Kidney glomerular epithelial cell (primary cell): ENCODE measurements around the gene PDE11A.
"Not testable (repeated sequence)": the region's sequence is repeated elsewhere in the genome, so short reads cannot be mapped to it uniquely, and the experiment has no call there.

ENCODE experiments used
- DNase-seq: peaks from one replicate; lab custom pipeline; 2025; lab: John Stamatoyannopoulos, UW

PDE11A gene

GRCh38 chr2:177882501-177882900 lies 190.1 kb downstream of the PDE11A start:
- DNase-seq: no peak

- no peak for DNase-seq
These were observed 190.7 kb downstream of the PDE11A start for GRCh38 chr2:177881921-177882320.

DNA sequence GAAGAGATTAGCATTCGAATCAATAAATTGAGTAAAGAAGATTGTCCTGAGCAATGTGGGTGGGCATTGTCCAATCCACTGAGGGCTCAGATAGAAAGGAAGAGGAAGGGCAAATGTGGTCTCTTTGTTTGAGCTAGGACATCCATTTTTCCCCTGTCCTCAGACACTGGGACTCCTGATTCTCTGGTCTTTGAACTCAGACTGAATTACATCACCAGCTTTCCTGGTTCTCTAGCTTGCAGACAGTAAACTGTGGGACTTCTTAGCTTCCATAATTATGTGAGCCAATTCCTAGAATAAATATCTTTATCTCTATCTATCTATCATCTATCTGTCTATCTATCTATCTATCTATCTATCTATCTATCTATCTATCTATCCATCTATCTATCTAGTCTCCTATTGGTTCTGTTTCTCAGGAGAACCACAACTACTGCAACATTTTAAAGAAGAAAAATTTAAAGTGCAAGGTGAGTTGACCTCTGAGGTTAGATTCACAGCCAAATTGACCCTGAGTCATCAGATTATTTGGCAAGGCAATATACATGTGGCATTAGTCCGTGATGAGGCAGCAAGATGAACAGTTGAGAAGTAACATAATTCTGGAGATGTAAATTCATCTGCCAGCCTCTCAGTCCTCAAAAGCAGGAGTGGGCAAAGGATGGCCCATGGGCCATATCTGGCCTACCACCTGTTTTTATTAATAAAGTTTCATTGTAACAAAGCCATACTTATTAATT lies 191.4 kb downstream of the PDE11A start:
- DNase-seq: no peak

GRCh38 chr2:177880285-177880684 lies 192.3 kb downstream of the PDE11A start:
- no peak for DNase-seq

GRCh38 chr2:177876950-177877349 lies 195.6 kb downstream of the PDE11A start:
- DNase-seq: no peak

GRCh38 chr2:177874686-177875085 lies 197.9 kb downstream of the PDE11A start:
- DNase-seq: no peak

DNA sequence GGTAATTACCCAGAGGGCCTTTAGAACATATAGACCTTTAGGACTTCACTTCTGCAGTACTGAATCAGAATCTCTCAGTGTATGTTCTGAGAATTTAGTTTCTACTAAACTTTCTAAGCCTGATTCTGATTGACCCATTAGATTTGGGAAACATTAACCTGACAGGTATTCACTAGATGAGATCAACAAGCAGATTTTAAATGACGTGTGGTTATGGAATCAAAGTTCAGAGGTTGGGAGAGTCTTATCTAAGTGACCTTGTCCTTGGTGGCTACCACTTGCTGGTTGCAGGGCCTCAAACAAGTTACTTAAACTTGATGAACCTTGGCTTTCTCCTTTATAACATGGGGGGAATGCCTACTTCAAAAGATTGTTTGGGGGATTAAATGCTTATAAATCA lies 198.7 kb downstream of the PDE11A start:
- DNase-seq: no peak

DNA sequence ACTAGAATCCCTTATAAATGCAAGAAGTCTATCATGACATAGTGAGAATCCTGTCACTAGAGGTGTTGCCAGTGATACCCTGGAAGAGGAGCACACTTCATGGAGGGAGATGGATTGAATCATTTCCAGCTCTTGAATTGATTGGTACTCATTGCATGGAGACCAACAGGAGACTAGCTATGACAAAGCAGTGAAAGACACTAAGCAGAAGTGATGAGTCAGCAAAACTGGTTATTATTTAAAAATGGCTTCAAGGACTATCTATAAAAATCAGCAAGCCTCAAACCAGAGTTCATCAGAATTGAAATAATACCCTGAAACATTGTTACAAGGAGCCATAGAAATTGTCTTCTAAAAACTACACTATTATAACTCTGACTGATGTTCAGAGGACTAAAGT lies 200.3 kb downstream of the PDE11A start:
- no peak for DNase-seq

DNA sequence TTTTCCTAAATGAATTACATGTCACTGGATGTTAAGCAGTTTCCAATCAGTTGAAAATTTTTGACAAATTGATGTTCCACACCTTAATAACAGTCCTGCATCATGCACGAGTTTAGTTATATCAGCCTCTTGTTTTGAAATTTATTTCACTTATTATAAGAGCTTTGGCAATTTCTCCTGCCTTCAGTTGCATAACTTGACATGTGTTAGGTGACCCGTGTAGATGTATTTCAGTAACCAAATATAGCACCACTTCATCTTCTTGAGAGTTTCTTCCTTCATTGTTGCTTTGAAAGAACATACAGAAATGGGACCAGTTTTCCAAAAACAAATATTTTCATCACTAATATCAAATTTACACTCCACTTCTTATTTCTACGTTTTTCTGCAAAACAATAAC lies 202.7 kb downstream of the PDE11A start:
- no peak for DNase-seq

GRCh38 chr2:177869209-177869608 lies 203.4 kb downstream of the PDE11A start:
- DNase-seq: no peak

DNA sequence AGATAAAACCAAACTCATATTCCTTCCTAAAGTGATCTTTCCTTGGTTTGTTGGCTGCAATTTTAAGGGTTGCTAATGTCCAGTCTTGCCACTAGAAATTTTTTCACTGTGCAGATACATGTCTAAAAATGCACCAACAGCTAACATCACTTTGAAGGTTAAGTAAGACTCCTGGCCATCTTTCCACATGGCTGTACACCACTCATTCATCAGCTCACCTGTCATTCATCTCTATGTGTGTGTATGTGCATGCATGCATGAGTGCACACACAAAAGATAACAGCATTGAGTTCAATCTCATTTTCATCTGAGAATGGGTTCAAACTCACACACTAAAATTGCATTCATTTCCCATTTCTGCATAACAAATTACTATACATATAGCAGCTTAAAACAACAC lies 203.8 kb downstream of the PDE11A start:
- DNase-seq: no peak

GRCh38 chr2:177857538-177857937 lies 215.0 kb downstream of the PDE11A start:
- DNase-seq: no peak

GRCh38 chr2:177852389-177852788 lies 220.2 kb downstream of the PDE11A start:
- no peak for DNase-seq

DNA sequence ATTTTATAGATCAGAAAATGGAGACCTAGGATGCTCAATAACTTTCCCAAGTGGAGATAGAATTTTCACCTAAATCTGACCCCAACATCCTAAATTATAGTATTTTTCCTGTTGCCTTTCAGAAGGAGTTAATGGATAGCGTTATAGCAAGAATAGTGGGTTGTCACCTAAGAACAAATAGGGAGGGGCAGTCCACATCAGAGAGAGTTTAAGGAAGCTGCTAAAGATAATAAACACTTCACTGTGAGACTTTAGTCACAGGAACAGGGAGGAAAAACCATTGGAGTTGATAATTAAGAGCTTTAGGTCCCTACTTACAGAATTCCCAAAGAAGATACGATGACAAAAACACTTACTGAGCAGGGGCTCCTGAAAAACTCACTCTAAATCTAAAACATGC lies 229.4 kb downstream of the PDE11A start:
- no peak for DNase-seq

- DNase-seq: no peak
These were observed 230.3 kb downstream of the PDE11A start for GRCh38 chr2:177842243-177842642.

DNA sequence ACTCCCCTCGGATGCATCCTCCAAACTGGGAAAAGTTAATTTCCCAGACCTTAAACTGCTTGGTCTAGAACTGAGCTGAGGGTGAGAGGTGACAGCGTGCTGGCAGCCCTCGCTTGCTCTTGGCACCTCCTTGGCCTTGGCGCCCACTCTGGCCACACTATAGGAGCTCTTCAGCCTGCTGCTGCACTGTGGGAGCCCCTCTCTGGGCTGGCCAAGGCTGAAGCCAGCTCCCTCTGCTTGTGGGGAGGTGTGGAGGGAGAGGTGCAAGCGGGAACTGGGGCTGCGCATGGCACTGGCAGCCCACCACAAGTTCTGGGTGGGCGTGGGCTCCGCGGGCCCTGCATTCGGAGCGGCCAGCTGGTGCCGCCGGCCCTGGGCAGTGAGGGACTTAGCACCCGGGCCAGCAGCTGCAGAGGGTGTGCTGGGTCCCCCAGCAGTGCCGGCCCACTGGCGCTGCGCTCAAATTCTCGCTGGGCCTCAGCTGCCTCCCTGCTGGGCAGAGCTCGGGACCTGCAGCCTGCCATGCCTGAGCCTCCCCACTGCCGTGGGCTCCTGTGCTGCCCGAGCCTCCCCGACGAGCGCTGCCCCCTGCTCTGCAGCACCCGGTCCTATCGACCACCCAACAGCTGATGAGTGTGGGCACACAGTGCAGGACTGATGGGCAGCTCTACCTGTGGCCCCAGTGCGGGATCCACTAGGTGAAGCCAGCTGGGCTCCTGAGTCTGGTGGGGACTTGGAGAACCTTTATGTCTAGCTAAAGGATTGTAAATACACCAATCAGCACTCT lies 237.0 kb downstream of the PDE11A start:
- DNase-seq: not testable (repeated sequence)

DNA sequence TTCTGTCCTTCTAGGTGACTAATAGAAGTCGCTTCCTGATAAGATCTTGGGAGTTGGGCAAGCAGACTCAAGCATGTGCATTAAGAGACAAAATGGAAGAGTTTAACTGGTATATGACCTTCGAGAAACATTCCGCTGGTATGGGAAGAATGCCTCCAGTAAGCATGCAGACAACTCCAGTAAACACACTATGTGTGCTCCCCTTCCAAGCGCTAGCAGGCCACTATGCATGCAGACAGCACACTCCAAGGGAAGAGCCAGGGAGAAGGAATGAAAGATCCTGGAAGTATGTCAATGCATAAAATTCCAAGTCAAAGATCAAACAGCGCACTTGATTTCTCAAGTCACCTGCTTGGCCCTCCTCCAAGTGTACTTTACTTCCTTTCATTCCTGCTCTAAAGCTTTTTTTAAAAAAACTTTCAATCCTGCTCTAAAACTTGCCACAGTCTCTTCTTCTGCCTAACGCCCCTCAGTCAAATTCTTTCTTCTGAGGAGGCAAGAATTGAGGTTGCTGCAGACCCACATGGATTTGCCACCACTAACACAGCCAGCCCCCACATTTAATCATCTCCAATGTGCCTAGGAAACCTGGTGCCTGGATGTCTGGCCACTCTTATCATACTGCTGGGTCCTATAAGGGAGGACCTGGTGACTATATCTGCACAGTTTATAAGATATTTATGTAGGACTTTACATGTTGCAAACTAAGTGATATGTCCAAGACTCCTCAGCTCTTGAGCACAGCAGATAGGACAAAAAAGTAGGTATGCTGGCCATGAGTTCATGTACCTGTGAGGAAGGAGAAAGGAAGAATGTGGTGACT lies 239.8 kb downstream of the PDE11A start:
- DNase-seq: no peak

DNA sequence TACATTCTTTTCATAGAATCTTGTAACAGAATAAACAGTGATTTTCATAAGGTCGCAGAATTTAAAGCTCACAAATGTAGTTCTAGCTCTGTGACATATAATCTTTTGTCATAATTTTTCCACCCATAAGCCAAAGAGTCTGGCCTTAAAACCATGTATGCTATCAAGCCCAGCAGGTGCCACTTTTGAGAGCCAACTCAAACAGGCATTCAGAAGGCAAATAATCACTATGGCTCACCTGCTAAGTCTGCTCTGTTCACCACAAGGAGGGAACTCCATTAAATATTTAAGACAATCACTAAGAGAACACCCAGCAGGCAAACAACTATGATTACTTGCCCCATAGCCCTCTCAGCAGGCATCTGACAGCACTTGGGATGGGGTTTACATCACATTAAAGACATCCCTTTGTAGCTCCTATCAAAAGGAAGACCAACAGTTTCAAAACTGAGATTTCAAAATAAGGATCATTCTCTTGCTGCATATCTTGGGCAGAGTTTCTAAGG lies 241.6 kb downstream of the PDE11A start:
- DNase-seq: no peak

DNA sequence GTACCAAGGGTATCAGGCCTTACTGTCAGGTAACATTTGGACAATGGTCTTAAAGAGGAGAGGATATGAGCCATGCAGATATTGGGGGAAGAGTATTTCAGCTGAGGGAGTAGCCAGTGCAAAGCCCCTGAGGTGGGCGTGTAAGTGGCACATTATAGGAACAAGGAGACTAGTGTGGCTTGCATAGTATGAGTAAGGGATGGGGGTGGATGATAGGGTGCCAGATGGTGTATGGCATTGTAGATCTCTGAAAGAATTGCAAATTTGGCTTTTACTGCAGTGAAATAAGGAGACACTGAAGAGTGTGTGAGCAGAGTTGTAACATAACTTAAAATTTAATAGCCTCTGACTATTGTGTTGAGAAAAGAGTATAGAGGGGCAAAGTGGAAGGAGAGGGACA lies 244.0 kb downstream of the PDE11A start:
- DNase-seq: no peak

- no peak for DNase-seq
These were observed 245.7 kb downstream of the PDE11A start for GRCh38 chr2:177826897-177827296.

GRCh38 chr2:177822941-177823340 lies 249.6 kb downstream of the PDE11A start:
- no peak for DNase-seq

DNA sequence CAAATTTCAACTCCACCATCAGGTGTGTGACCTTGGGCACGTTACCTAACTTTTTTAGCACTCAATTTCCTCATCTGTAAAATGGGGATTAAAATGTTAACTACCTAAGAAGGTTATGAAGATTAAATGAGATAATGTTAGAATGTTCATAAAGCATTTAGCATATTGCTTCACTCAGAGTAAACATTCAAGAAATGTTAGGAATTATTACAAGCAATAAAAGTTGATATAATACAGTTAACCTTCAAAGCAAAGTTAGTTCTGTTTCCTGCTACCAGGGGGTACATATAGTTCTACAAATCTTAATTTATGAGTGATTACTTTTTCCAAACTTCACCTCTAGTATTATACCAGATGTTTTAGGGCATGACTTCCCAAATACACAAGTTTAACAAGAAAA lies 254.2 kb downstream of the PDE11A start:
- DNase-seq: no peak

GRCh38 chr2:177817300-177817699 lies 255.3 kb downstream of the PDE11A start:
- DNase-seq: no peak
